Astrocyte (in vitro differentiated cells and primary cell): ENCODE results near the gene SLC39A1.

ENCODE experiments used
- EZH2 ChIP-seq: IDR thresholded peaks from 2 replicates; pipeline ENCODE4 v1.6.1; 2012; ENCODE audit warnings: mild to moderate bottlenecking, low read length, inconsistent platforms; ENCODE audit not compliant: insufficient read depth
- TF ChIP-seq, protein P1 (sequence below): IDR thresholded peaks from 2 replicates; pipeline ENCODE4 v1.5.1; 2011; ENCODE audit warnings: low read depth, mild to moderate bottlenecking, inconsistent platforms, low read length, moderate library complexity; ENCODE audit not compliant: insufficient read depth

DNA sequence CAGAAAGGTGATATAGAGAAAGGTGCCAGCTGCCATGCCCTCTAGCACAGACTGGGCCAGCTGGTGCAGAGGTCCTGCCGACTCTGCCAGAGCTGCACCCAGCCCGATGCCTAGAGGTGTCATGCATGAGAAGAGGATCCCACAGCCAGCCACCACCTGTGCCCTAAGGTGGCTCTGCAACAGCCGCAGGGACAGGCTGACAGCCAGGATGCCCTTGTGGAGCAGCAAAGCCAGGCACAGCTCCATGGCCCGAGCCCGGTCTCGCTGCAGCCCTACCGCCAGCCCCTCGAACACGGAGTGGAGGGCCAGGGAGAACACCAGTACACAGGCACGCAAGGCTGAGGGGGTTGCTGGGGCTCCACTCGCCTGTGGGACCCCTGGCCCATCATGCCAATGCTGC lies 3.1 kb downstream of the SLC39A1 start:
- TF ChIP-seq, protein P1, sequence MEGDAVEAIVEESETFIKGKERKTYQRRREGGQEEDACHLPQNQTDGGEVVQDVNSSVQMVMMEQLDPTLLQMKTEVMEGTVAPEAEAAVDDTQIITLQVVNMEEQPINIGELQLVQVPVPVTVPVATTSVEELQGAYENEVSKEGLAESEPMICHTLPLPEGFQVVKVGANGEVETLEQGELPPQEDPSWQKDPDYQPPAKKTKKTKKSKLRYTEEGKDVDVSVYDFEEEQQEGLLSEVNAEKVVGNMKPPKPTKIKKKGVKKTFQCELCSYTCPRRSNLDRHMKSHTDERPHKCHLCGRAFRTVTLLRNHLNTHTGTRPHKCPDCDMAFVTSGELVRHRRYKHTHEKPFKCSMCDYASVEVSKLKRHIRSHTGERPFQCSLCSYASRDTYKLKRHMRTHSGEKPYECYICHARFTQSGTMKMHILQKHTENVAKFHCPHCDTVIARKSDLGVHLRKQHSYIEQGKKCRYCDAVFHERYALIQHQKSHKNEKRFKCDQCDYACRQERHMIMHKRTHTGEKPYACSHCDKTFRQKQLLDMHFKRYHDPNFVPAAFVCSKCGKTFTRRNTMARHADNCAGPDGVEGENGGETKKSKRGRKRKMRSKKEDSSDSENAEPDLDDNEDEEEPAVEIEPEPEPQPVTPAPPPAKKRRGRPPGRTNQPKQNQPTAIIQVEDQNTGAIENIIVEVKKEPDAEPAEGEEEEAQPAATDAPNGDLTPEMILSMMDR = no peak
- no peak for TF ChIP-seq EZH2
